IPS-NIHi7 (cell line): Measurements from ENCODE around the gene ZBTB37.
"Not testable (repeated sequence)": the region's sequence is repeated elsewhere in the genome, so short reads cannot be mapped to it uniquely, and the experiment has no call there.

Source experiments
- DNase-seq: peaks from one replicate; pipeline ENCODE4 v3.0.0; 2012; ENCODE audit warnings: mixed read lengths; ENCODE audit errors: extremely low spot score

ZBTB37 gene, protein sequence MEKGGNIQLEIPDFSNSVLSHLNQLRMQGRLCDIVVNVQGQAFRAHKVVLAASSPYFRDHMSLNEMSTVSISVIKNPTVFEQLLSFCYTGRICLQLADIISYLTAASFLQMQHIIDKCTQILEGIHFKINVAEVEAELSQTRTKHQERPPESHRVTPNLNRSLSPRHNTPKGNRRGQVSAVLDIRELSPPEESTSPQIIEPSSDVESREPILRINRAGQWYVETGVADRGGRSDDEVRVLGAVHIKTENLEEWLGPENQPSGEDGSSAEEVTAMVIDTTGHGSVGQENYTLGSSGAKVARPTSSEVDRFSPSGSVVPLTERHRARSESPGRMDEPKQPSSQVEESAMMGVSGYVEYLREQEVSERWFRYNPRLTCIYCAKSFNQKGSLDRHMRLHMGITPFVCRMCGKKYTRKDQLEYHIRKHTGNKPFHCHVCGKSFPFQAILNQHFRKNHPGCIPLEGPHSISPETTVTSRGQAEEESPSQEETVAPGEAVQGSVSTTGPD

DNA sequence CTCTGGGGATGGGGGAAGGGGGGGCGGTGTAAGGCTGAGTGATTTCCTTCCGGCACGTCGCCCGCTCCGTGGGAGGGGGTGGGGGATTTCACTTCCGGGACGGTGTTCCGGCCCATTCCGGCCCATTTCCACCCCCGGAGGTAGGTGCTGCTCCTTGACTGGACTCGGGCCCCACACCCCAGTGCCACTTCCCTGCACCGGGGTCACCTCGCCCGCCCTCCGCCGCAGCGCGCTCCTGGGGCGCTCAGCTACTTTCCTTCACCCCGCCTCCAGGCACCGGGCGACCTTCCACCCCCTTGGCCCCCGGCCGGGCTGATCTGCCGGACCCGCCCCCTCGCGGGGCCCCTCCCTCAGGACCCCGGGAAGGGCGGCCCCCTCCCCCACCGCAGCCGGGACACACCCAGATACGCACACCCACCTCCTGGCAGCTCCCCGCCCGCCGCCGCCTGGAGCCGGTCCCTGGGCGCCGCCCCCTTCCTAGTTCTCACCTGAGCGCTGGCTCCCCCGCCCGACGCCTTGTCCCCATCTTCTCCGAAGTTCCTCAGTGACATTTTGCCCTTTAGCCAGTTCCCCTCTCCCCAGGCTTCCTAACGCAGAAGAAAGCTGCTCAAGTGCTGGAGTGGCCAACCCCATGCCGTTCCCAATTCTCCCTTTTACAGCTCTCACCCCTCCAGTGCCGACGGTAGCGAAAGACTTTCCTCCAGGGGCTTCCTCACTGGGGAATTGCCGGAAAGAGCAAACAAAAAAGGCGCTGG, at the start of gene ZBTB37:
Gene ZBTB37 (plus strand): TSS at position 115 of the 755 bp plus-strand sequence. CDS start 1,846 bp downstream, outside the sequence.
- peak; percentile 96 for DNase-seq

DNA sequence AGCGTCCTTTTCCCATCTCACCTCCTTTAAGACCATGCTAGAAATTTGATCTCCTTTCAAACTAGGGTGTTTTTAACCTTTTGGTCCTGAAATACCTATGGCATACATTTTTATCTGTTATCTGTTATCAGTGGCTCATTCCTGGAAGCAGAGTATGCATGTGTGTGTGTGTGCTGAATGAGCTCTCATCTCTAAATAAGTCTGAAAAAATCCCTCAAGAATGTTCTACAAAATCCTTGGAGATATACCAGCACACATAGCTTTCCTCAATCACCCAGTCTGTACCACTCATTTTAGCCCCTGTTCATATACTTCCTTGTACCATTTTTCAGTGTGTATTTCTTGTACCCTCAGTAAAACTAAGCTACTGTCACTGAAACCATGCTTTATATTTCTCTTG, 49.7 kb upstream of the ZBTB37 start:
- DNase-seq, result no peak

GRCh38 chr1:173821680-173822079, 46.5 kb upstream of the ZBTB37 start:
- no peak for DNase-seq

- DNase-seq, result no peak
These were observed 44.3 kb upstream of the ZBTB37 start for GRCh38 chr1:173823781-173824314.

DNA sequence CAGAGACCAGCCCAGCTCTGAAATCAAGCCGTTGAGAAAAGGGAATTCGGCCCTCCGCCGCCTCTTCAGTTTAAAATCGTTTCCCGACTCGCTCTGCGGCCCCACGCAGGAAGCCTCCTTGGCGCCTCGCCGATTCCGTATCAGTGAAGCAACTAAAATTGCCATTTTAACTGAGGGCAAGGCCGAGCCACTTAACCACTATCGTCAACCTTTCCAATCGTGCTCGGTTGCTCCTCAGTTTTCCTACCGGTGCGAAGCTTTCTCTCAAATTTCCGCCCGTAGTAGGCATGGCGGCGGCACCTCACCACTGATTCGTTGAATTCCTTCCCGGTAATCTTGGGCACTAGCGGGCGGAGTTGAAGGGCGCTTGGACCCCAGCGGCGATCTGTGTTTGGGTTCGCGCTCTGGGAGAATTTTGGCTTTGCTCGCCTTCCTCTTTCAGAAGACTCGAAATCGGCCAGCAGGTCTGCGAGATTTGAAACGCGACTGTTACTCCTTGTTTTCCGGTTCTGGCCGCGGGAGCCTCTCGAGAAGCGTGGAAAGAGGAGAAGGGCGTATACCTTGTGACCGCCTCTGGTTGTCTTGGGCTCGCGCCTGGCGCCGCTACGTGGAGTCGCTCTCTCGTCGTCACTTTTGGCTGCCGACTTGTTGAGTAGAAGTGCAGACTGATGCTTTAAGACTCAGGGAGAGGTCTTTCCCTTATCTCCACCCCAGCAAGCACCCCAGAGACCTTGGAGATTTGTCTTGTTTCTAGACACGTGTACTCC, 43.7 kb upstream of the ZBTB37 start, which contains the start of the genes CENPL and DARS2:
Gene CENPL (minus strand): TSS at position 569 of the 767 bp plus-strand sequence. CDS start 13,584 bp downstream, outside the sequence.
Gene DARS2 (plus strand): TSS at position 359 of the 767 bp plus-strand sequence. CDS start 557 bp downstream, outside the sequence.
- peak; percentile 92 for DNase-seq

GRCh38 chr1:173827611-173828010, 40.6 kb upstream of the ZBTB37 start:
- no peak for DNase-seq

GRCh38 chr1:173832748-173833147, 35.4 kb upstream of the ZBTB37 start:
- no peak for DNase-seq

DNA sequence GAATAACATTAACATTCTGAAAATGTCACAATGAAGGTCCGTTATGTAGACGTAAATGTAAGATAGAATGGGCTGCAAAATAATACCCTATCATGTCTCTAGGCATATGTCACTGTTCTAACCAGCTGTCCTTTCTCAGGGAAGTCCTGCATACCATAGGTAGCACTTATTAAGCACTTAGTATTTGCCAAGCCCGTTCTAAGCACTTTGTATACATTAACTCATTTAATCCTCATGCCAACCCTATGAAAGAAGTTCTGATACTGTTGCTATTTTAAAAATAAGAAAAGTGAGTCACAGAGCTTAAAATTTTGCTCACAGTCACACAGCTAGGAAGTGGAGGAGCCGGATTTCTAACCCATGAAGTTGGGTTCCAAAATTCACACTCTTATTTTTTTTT, 16.1 kb upstream of the ZBTB37 start:
- DNase-seq, result no peak

GRCh38 chr1:173853074-173853473, 15.1 kb upstream of the ZBTB37 start:
- peak; percentile 65 for DNase-seq

- no peak for DNase-seq
These were observed 12.2 kb upstream of the ZBTB37 start for GRCh38 chr1:173856014-173856413.

DNA sequence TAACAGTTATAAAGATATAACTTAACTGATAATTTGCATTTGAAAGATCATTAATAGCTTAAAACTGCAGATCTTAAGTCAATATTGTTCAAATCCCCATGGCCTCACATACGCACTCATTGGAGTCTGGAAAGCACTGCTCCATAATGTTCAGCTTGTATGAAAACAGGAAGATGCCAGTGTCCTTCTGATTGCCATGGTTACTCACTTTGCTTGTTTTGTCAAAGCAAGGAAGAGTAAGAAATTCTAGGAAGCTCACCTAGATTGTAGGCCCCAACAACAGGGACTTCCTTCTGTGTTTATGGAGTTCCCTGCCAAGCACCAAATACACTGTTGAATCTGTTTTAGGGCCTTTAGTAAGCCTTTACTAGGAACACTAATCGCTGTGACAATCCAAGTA, 11.3 kb upstream of the ZBTB37 start:
- DNase-seq, result no peak

DNA sequence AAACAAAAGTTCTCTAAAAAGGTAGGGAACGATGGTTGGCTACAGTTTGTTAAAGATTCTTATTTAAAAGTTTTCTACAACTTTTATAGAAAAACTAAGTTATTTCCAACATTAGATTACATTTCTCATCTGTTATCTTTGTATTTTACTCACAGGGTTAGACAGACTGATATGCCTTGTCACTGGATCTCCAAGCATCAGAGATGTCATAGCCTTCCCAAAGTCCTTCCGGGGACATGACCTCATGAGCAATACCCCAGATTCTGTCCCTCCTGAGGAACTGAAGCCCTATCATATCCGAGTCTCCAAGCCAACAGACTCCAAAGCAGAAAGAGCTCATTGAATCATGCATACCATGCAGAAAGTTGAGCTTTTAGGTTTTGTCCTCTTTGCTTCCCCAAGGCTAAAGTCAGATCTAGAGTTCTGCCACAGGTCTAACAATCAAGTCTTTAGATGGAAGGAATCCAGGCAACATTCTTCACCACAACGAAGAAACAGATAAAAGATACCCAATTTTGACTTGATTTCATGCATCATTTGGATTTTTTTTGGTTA, 10.7 kb upstream of the ZBTB37 start:
- no peak for DNase-seq

DNA sequence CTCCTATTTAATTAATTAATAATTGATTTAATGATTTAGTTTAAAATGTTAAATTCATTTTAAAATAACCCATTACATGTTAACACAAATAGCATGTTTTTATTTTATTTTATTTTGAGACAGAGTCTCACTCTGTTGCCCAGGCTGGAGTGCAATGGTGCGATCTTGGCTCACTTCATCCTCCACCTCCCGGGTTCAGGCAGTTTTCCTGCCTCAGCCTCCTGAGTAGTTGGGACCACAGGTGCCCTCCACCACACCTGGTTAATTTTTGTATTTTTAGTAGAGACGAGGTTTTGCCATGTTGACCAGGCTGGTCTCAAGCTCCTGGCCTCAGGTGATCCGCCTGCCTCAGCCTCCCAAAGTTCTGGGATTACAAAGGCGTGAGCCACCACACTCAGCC, 8.6 kb upstream of the ZBTB37 start:
- DNase-seq, result not testable (repeated sequence)

GRCh38 chr1:173860065-173860464, 8.1 kb upstream of the ZBTB37 start:
- DNase-seq, result no peak

GRCh38 chr1:173861731-173862145, 6.4 kb upstream of the ZBTB37 start:
- no peak for DNase-seq

DNA sequence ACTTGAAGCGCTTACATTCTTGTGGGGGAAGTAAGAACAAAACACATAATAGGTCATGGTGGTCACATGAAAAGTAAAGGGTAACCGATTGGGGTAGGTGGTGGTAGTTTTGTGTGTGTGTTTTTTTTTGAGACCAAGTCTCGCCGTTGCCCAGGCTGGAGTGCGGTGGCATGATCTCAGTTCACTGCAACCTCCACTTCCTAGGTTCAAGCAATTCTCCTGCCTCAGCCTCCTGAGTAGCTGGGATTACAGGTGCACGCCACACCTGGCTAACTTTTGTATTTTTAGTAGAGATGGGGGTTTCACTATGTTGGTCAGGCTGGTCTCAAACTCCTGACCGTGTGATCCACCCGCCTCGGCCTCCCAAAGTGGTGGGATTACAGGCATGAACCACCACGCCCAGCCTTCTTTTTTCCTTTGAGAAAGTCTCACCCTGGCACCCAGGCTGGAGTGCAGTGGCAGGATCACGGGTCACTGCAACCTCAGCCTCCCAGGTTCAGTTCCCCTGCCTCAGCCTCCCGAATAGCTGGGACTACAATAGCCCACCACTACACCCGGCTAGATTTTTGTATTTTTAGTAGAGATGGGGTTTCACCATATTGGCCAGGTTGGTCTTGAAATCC, 5.9 kb upstream of the ZBTB37 start:
- not testable (repeated sequence) for DNase-seq

GRCh38 chr1:173862769-173863223, 5.4 kb upstream of the ZBTB37 start:
- DNase-seq, result no peak

- no peak for DNase-seq
These were observed 4.7 kb upstream of the ZBTB37 start for GRCh38 chr1:173863224-173864161.

- DNase-seq, result no peak
These were observed 3.9 kb upstream of the ZBTB37 start for GRCh38 chr1:173864179-173864867.
